NCI-H524 (cell line): ENCODE measurements around the gene LAMB1.
"Not testable (repeated sequence)": the region's sequence is repeated elsewhere in the genome, so short reads cannot be mapped to it uniquely, and the experiment has no call there.

Experiments used
- DNase-seq, 2 experiments: peaks; one replicate each; lab custom pipeline; 2025; lab: John Stamatoyannopoulos, UW

LAMB1 gene

DNA sequence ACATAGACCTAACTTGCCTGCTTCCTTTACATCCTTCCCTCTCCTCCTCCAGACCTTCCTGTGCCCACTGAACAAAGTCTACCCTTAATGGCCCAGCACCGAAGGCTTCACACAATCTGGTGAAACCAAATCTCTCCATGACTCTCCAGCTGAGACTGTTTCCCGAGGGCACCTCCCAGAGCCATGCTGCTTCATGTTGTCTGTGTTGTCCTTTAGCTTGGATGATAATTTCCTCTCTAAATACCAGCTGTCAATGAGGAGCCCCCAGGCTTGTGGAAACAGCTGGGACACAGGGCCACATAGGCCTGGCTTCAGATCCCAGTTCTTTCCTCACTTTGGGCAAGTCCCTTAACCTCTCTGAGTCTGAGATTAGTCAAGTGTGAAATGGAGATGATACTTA lies 57.6 kb downstream of the LAMB1 start:
- no peak for DNase-seq

DNA sequence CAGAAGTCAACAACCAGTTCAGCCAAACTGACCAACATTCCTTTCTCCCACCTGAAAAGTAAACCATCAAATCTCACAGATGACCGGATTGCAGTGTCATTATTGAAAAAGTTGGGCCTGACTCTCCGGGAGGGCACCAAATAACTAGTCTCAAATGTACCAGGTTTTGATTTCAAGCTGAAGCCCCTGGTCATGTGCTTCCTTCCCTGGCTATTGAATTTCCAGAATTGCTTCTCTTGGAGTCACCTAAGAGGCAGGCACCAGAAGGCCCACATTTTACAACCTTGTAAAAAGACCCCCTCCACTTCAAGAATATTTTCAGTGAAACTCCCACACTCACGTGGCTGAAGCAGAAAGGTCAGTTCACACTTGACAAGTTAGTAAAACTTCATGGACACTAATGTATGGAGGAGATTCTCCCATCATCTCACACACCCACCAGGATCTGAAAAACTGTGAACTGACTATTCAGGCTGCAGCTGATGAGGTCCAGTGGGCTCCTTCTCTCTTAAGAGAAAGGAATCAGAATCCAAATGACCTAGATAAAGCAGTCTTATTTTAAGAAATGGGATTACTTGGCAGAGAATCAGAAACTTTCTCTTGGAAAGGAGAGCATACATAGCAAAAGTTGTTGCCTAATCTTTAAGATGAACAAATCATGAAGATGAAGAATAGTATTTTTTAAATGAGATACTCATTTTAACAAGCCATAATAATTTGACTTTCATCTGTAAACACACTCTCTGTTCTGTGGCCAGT lies 58.4 kb downstream of the LAMB1 start:
- DNase-seq, result no peak

DNA sequence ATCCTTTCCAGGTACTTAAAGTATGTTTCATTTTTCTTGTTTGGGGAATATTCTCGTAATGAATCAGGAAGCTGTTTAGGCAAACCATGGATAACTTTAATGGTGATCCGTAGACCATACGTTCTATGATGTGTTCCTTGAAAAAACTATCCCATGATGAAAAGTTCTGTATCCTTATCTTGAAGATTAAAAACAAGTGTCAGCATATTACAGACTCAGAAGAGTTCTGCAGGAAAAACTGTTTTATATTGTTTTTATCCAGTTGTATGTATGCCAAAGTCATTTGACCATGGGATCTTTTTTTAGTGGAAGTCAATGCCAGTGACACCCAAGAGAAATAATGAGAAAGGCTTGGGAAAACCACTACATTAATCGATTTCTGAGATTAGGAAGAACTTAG lies 59.9 kb downstream of the LAMB1 start:
- no peak for DNase-seq

DNA sequence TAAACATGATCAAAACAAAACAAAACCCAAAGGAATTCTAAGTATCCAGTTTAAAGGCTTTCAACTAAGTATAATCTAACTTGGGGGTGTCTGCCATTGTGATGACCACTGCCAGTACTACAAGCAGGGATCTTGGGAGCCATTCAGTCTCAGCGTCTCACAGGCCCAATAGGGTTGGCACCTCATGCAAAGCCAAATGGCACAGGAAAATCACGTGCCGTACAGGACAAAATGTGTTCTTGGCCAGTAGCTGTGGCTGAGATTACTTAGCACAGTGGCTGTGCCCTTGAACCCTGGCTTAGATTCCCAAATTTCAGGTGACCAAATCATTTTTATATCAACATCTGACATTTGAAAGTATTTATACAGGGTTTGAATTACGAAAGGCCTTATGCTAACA lies 62.0 kb downstream of the LAMB1 start:
- DNase-seq, result no peak

DNA sequence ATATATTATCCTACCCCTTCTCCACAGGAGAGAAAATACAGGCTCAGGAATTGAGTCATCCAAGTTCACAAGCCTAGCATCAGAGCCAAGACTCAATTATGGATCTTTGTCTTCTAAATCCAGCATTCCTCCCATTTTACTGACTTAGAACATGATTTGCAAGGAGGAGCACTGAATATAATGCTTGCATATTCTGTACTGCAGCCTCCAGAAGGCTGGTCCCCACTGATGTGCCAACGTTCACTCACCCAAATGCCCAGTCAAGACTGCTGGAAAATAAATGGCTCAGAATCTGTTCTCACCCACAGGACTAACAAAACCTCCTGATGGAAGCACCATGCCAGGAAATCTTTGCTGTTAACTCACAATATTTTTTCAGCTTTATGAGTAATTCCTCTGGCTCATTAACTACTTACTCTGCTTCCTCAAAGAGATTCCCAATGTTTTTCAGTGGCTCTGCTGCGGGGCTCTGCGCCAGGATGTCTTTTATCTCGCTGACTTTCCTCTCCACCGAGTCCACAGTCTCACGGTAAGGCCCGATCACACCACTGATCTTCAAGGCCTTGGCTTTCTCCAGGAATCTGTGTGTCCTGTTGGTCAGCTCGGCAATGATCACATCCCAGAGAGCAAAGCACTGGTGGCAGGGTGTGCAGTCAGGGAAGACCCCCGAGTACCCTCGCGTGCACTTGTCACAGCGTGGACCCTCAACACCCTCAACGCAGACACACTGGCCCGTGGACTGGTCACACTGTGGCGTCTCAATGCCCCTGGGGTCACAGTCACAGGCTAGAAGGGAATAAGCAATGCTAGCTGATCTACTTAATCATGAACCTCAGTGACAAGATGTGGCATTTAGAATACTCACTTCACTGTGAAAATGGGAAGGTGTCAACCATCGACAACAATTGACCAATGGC lies 63.1 kb downstream of the LAMB1 start:
- DNase-seq, result no peak

DNA sequence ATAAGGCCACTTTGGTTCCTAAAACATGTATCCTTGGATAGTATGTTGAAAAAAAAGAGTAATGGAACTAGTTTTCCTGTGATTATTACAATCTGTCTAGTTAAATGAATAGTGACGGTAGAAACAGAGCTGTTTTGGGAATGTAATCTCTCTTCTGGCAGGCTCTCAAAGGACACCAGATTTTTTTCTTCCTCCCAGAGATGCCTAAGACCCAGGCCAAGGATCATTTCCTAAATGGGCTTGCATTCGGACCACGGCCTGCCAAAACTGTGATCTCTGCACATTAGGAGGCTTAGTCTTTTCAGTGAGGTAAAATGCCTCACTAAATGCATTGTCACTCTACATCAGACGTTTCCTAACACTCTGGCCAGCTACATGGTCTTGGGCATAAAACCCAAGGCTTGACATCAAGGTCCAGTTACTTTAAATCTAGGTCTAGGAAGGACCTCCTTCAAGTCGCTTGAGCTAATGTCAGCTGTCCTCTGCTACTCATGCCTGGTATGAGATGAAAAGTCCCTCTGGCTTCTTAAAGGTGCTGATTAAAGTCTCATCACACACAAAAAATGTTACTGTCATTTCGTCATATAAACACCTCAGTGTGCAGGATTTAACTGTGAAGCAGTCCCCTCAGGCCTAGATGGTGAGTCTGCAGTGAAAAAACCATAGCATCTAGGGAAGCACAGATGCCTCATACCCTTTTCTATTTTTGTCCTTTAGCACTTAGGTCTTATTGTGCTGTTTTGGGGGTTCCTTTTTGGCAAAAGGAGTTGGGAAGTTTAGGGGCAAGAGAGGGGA lies 64.3 kb downstream of the LAMB1 start:
- no peak for DNase-seq

DNA sequence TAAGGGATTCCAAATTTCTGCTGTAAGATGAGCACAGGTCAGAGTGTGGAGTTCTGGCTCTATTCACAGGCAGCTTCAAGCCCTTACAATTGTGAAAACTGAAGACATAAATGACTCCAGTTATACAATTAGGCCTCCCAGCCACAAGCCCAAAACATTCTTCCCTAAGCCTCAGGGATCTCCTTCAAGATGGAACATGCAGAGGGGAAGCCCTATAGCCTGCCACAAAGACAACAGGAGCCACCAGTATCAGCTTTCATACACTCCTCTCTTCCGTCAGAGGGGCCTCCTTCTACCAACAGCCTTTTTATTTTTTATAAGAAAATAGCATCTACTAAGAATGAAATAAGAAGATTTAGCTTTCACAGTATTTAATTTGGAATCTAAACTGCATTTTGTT lies 65.4 kb downstream of the LAMB1 start:
- DNase-seq, result no peak

DNA sequence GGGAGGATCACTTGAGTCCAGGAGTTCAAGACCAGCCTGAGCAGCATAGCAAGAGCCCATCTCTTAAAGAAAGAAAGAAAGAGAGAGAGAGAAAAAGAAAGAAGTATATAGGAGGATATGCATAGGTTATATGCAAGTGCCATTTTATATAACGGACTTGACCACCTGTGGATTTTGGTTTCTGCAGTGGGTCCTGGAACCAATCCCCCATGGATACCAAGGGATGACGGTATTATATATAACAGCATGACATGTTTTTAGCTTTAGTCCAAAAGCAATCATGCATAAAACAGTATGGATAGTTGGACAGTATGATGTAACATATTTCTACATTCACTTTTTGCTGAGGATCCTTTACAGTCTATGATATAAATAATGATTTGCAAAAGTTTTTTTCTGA lies 66.6 kb downstream of the LAMB1 start:
- no peak for DNase-seq

DNA sequence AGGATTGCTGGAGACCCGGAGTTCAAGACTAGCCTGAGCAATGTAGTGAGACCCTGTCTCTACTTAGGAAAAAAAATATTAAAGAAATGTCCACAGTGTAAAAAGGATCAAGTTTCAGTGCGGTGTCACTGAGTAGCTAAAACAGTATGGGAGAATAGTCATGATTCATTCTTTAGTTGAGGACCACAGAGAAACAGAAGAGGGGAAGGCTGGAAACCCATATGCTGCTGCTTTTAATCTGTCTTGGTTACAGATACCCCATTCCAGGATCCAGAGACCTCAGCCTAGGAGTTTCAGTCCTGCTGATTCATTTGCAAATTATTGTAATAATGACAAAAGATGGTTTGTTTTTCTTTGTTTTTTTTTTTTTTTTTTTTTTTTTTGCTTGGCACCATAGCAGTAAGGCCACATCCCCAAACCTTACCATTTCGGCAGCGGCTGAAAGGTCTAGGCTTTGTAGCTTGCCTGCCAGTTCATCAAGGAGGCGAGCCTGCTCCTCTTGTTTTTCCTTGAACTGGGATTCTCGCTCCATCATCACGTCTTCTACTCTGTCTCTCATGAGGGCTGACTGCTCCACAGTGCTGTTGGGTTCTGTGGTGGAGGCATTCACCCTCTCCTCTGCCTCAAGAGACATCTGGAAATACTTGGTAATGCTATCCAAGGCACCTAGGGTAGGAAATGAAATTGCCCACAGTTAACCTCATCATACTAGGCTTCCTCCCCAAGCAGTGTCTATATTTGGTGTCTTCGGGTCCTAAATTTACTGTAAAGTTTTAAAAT lies 67.8 kb downstream of the LAMB1 start:
- DNase-seq, result no peak

DNA sequence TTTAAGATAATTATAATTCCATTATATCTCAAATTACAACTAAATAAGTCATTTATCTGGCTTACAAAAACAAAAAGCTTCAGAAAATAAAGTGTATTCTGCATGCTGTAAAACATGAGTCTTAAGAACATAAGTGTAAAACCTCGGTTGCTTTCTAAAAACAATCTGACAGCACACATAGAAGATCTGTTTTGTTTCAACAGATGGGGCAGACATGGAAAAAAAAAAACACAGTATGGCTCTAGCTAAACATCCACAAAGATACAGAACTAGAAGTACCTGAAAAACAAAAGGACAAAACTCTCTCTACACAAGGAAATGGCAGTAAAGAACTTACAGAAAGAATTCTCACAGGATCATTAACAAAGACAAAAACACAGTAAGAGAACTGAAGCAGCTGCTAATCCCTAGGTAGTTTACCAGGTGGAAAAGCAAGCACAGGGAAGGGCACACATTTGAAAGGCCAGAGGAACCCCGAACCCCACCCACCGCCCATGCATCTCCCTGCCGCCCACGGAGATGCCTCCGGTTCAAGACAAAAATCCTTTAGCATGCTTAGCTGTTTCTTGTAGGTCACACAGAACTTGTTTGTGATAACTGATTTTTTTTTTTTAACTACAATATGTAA lies 69.5 kb downstream of the LAMB1 start:
- DNase-seq, result no peak

DNA sequence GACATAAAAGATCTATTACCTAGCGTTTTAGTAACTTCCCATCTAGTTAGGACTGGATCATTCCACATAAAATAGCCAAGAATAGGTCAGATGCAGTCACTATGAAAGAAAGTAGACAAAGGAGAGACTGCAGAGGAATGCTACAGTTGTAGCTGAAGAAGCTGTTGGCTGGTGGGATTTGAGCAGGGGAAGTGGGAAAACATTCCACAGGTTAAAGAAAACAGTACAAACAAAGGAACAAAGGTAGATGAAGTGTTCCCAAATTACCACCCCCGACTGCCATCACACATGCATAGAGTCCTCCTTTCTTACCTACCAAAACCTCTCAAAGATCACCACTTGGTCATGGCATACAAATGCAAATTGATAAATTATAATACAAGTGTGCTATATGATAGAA lies 70.2 kb downstream of the LAMB1 start:
- DNase-seq, result no peak

DNA sequence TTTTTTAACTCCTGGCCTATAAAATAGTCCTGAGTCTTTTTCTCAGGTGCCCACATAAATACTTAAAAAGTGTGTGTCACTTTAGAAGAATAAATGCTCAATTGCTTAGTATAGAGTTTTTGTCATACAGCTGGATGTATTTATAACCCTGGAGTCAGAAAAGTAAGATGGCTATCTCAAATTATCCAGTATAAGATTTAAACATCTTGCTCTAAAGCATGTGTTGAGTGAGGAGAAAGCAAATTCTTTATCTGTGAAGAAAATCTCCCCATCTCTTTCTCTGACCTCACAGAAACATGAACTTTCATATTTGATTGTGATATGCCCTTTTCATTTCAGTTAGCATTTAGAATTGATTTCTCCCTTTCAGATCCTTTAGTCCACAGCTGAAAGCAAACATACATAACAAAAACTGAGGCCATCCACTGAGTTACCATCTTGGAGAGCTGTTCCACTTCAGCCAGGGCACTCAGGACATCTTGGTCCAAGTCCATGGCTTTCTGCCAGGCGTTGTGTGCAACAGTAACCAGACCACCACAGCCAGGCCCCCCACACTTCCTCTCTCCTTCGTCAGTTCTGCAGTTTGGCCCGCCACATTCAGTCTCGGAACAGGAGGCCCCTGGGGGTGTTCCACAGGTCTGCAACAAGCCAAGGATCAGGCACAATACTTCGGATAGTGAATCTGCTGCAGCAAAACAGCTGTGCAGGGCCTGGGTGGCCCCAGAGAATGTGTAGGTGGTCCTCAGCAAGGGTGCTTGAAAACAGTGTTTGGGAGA lies 71.0 kb downstream of the LAMB1 start:
- DNase-seq, result no peak

DNA sequence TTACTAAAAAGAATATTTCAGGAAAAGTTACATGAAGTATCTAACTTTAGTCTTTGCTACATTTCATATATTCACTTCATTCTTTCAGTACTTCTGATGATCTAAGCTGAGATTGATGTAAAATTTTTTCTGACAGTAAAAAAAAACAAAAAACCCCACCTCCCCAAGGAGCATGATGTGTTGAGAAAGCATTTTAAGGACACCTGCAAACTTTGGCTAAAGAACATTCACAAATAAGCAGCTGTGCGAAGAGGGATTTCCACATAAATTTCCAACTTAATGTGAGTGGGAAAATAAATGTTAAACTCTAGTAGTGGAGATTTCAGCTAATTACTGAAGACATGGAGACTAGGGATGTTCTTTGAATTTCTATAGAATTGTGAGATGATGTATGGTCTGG lies 76.5 kb downstream of the LAMB1 start:
- DNase-seq, result no peak

DNA sequence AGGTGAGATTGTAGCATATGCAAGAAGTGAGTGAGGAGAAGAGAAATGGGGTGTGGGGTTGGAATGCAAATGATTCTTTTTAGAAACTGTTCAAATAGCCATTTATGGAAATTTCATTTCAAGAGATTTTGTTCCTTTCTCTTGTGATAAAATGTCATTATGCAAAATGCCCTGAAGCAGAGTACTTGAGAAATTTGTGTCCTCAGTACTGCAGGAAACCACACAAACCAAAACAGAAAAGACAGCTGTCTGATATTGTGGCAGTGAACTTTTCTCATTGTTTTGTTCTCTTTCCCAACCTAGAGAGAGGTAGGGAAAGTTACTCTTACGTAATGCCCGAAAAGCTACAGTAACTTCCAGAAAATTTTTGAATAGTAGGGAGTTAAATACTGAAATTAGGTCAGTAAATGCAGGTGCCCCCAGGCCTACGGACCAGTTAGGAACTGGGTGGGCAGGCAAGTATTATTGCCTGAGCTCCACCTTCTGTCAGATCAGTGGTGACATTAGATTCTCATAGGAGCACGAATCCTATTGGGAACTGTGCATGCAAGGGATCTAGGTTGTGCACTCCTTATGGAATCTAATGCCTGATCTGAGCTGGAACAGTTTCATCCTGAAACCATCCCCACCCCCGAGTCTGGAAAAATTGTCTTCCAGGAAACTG lies 78.0 kb downstream of the LAMB1 start:
- DNase-seq, result no peak

DNA sequence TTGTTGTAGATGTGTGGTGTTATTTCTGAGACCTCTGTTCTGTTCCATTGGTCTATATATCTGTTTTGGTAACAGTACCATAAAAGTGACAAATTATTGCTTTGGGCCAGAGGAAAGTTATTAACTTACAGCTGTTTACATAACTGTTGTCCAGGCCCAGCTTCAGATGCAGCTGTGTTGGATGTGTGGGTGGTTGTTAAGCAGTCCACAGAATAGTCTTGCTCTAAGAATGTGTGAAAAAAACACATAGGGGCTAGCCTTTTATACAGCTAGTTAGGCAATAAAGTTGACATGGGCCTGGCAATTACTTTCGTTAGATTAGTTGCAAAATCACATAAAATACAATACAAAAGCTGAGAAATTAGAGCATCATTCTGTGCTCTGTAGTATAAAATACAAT lies 80.1 kb downstream of the LAMB1 start:
- DNase-seq, result no peak

DNA sequence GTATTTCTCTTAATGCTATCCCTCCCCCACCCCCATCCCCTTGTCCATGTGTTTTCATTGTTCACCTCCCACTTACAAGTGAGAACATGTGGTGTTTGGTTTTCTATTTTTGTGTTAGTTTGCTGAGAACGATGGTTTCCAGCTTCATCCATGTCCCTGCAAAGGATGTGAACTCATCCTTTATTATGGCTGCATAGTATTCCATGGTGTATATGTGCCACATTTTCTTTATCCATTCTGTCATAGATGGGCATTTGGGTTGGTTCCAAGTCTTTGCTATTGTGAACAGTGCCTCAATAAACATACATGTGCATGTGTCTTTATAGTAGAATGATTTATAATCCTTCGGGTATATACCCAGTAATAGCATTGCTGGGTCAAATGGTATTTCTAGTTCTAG lies 81.1 kb downstream of the LAMB1 start:
- DNase-seq, result not testable (repeated sequence)

DNA sequence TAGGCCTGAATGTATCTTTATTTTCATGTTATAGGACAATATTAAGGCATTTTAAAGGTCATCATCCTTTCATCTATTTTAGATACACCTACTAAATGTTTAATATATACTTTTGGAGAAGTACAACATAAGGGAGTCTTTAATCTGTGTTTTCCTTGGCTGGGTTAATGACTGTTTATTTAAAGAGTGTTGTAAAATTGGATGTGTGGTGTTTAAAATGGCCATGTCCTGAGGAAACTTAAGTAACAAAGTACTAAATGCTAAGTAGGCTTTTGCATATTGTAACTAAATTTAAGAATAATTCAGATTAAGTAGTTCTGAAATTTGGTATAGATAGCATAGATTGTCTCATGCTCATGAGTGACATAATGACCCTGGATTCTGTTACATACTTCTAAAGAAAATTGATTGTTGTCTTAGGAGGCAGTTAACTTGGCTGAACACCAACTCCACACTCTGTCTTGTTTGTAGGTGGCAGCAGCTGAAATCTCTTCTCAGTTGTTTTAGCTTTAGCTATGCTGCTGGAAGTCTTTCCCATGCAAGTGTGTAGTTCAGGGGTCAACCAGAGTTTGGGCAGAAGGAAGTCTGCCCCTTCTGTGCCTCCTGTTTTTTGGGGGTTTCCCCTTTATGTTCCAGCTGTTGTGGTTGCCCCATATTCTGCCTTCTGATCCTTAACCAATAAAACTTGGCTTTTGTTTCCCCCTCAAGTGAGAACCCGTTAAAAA lies 82.8 kb downstream of the LAMB1 start:
- DNase-seq, result no peak

DNA sequence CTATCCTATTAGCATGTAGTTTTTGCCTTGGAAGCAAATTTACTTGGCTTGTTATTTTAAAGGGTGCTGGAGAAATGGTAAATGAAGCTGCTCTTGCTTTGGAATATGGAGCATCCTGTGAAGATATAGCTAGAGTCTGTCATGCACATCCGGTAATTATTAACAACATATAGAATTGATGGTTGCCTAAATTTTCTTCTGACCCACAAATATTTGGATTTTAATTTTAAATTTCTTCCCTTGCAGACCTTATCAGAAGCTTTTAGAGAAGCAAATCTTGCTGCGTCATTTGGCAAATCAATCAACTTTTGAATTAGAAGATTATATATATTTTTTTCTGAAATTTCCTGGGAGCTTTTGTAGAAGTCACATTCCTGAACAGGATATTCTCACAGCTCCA lies 84.0 kb downstream of the LAMB1 start:
- DNase-seq, result no peak
